GM21447 (cell line): ENCODE results near the gene TMEM187.

Experiments used
- ATAC-seq: cut with Tn5 transposase; IDR thresholded peaks from one replicate; pipeline ENCODE4 v1.9.1; 2021; ENCODE audit not compliant: unreplicated experiment

TMEM187 gene

DNA sequence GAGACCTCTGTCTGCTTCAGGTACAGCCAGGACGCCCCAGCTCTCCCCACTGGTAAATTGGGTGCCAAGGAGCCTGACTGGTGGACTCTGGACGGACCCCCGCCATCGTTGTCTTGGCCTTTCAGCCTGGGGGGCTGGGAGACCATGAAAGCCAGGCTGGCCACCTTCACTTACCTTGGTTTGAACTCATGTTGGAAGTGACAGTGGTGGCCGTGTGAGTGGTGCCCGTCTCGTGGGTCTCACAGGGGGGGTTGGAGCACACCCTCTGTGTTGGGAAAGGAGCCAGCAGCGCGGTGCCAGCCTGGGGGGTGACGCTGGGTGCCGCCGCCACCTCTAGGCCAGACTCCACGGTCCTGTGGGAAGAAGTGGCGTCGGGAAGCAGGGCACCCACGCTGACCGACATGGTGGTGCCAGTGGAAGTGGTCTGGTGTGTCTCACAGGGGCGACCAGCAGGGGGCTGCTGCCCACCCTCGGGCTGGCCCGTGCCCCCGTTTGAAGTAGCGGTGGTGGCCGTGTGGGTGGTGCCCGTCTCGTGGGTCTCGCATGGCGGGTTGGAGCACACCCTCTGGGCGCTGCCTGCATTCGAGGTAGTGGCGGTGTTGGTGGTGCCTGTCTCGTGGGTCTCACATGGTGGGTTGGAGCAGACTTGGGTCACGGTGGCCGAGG, 18.5 kb upstream of the TMEM187 start:
- ATAC-seq = no peak

DNA sequence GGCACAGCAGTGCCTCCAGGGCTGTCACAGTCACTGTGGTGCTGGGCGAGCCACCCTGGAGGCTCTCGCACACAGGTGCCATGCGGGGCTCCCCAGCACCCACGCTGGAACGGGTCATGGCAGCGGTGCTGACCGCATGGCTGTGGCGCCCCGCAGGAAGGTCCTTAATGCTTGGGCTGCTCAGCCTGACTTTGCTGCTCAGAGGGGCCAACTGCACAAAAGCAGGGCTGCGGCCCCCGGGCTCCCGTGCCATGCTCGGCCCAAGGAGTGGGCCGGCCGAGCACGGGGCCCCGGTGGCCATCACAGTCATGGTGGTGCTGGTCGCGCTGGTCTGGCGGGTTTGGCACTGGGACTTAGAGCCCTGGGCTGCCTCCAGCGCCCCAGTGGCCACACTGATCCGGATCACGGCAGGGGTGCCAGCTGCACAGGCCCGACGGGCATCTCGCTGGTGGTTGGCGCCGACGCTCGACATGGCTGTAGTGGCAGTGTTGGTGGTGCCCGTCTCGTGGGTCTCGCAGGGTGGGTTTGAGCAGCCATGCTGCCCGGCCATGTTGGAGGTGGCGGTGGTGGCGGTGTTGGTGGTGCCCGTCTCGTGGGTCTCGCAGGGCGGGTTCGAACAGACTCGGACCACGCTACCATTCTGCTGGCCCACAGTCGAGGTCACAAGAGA, 17.9 kb upstream of the TMEM187 start:
- no peak for ATAC-seq

DNA sequence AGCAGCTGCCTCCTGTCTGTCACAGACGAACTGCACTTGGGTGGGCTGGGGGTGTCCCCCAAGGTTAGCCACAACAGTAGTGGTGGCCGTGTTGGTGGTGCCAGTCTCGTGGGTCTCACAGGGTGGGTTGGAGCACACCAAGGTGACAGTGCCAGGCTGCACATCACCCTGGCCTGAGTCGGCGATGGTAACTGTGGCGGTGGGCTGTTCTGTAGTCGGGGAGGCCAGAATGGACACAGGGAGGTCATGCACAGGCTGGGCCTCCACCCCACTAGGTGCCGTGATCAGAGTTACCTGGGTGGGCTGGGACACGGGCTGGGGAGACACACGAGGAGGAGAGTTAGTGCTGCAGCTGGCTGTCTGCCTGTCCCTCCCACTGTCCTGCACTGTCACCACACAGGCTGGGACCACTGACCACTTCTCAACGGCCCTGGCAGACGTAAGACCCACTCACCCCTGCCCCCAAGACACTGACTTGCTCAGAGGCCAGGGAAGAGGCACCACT, 17.3 kb upstream of the TMEM187 start:
- no peak for ATAC-seq

DNA sequence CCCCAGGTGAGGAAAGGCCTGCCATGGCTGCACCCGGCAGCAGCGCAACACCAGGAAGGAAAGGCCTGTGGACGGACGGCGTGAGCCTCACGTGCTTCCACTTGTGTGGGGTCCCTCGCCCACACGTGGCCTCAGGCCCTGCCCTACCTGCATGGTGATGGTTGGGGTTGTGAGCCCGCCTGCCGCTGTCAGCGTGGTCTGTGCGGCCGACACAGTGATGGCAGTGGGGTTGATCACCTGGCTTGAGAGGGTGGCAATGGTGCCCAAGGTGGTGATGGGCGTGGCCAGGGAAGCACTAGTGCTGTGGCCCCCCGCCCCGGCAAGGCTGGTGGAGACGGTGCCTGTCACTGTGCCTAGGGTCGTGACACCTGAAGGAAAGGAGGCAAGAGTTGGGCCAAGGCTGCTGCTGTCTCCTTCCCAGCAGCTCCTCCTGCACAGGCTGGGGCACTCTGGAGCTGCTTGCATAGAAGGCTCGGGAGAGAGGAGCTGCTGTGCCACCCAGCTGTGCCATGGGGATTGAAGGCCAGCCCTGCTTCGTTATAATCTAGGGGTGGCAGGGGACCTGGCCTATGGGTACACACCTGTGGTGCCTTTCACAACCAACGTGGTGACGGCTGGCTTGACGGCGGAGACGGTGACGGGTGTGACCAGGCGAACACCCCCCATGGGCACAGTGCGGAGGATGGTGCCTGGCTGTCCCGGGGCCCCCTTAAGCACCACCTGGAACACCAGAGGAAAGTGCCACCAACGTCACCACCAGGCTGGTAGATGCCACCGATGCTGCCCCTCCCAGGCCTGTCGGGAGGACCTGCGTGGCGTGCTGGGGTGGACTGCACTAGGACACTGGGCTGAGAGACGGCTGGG, 16.3 kb upstream of the TMEM187 start:
- no peak for ATAC-seq

DNA sequence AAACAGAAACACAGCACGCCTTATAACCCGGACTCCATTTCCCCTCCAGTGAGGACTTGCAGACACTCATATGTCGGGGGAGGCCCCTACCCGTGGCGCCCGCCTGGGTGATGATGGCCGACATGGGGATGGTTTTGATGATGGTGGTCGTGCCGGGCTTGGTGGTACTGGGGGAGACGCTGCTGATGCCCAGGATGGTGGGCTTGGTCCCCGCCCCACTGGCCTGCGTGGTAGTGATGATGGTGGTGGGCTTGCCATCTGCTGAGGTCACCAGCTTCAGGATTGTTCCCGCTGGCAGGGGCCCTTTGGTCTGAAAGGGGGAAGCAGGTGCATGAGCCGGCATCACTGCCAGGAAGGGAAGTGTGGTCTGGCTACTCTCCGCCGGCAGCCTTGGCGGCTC, 15.3 kb upstream of the TMEM187 start:
- no peak for ATAC-seq

DNA sequence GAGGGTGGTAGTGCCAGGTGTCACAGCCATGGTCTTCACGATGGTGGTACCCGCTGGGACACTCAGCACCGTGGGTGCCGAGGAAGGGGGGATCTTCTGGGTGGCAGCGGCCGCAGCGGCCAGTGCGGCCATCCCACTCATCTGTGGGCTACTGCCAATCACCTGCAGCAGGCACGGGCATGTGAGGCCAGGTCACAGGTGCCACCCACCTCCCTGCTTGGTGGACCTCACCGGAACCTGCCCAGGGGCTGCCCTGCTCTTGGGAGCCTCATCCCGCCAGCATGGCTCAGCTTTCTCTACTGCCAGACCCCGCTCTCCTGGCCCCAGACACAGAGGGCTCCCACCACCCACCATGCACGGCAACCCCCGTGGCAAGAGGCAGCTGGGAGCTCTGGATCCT, 13.9 kb upstream of the TMEM187 start:
- no peak for ATAC-seq

DNA sequence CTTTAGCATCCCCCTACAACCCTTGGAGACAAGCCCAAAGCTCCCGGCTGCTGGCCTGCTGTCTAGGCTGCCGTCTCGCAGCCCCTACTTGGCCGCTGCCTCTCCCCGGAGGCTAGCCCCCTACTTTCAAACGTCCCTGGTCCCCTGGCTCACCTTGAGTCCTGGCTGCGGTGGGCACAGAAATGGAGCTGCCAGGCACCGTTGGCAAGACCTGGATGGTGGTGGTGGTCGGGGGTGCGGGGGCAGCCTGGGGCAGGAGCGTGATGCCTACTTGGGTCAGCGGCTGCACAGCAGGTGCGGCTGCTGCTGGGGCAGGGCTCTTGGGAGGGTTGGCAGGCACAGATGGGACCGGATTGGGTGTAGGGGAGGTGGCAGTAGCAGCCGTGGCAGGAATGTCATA, 12.9 kb upstream of the TMEM187 start:
- ATAC-seq = no peak

DNA sequence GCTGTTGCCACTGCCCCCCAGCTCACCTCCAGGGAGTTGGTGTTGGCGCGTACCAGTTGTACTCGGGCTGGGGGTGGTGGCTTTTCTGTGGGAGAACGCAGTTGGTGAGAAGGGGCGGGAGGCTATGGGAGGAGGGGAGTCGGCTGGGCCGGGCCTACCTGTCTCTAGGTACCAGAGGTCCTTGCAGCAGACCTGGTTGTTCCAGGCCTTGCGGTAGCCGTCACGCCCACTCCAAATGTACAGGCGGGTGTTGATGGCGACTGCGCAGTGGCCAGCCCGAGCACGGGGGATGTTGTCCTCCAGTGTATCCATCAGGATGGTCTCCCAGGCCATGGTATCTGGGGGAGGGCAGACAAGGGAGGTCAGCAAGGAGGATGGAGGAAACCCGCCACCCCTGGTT, 12.5 kb upstream of the TMEM187 start:
- ATAC-seq = no peak

DNA sequence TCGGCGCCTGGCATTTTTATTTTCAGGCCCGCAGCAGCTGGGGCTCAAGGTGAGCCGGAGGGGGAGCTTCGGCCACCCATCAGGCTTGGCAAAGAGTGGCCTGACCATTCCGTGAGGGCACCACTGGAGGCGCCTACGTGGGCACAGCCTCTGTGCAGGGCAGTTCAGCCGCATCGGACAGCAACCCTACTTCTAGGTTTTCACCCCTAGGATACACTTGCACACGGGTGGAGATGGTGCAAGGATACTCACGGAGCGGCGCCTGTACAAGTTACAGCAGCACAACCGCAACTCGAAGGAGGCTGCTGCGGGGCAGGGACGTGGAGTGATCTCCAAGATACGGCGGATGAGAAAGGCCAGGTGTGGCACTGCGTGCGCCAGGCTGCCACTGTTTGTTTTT, 11.8 kb upstream of the TMEM187 start:
- ATAC-seq = no peak

DNA sequence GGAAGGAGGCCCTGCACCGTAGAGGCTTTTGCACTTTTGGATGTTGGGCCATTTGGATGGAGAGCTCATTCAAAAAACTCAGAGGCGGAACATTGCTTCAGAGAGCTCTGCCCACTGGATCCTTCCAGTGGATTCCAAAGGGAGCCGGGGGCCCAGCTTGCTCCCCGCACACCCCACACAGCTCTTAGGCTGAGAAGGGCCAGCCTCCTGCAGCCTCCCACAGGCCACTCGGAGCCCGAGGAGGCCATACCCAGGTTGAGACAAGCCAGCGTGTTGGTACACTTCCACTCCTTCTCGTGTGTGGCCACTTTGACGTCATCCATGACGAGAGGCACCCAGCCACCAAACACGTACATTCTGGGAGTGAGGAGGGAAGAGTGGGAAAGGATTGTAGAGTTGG, 11.3 kb upstream of the TMEM187 start:
- no peak for ATAC-seq

DNA sequence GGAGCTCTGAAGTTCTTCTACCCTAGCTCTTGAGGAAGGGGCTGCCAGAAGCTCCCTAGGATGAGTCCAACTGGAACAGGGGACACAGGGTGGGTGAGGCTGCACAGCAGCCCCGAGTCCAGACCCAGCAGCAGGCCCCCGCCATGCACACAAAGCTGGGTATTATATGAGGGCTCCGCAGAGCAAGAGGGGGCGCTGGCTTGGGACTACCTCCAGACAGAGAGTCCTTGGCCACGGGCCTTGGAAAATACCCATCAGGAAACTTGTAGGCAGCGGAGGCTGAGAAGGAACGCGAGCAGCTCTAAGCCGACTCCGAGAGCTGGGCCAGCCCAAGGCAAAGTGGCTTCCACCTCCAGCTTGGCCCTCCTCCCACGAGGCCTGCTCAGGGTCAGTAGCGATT, 9.0 kb upstream of the TMEM187 start:
- ATAC-seq = no peak

DNA sequence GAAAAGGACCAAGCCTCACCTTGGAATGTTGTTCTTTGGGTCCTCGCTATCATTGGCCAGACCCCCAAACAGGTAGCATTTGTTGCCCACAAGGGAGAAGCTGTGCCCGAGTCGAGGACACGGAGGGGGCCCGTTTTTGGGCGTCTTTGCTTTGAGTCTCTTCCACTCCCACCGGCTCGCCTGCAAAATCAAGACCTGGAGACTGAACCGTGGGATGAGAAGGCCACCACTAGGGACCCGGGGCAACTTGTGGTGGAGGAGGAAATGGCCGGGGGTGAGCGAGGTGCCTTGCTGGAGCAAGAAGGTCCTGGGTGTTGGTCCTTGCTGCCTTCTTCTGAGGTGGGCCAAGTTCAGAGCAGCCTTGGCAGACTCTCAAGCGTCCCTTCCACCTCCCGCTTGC, 8.4 kb upstream of the TMEM187 start:
- no peak for ATAC-seq

DNA sequence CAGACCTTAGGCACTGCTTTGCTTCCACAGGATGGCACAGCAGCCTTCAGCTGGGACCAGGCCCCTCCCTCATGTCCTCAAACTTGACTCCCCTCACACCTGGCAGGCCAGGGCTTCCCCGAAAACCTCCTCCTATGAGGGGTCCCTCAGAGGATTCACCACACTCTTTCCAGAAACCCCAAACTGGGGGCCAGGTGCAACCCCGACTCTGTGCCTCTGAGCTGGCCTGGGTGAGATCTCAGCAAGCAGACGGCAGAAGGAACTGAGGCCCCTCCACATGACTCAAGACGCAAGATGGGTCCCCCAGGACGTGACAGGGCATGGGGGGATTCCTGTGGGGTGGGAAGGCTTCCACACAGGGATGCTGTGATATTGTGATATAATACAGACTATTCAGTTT, 7.1 kb upstream of the TMEM187 start:
- no peak for ATAC-seq

DNA sequence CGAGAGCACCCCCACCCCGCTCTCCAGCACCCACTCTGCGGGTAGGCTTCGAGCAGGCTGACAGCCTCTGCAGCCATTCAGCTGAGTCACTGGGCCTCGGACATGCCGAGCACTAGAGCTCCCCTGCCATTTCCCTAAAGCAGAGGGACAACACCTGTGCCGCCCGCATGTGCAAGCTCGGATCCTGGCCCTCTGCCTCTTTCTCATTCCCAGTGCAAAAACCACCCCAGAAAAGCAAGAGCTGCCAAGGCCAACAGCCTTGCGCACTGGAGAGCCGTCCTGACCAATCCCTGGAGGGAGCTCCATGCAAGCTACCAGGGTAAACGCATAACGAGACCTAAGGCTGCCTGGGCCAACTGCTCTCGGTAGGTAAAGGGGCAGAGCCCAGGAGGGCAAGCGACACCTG, 6.3 kb upstream of the TMEM187 start:
- no peak for ATAC-seq

DNA sequence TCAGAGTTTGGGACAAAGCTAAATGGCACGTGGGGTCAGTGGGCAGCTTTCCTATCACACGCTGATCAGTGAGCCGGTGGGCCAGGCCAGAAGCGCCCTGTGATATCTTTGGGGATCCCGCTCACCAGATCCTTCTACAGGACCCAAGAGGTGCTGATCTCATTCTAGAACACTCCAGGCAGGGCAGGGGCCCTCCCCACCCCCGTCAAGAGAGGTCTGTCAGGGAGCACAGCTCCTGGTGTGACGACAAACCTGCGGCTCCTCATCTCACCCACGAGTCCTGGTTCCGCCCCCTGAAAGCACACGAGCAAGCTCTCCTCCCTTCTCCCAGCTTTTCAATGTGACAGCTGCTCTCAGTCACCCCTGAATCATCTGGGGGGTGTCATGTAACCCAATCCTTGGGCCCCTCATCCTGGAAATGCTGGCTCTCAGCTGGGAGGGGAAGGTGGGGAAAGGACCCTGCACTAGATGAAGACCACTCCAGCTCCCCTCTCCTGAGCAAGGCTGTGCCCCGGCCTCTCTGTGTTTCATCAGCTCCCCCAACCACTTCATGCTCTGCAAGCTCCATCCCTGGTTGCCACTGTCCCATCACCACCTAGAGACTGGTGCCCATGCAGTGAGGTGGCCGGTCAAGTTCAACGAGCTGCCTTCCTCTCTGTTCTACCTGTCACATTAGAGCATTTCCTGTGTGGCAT, 5.6 kb upstream of the TMEM187 start:
- no peak for ATAC-seq

DNA sequence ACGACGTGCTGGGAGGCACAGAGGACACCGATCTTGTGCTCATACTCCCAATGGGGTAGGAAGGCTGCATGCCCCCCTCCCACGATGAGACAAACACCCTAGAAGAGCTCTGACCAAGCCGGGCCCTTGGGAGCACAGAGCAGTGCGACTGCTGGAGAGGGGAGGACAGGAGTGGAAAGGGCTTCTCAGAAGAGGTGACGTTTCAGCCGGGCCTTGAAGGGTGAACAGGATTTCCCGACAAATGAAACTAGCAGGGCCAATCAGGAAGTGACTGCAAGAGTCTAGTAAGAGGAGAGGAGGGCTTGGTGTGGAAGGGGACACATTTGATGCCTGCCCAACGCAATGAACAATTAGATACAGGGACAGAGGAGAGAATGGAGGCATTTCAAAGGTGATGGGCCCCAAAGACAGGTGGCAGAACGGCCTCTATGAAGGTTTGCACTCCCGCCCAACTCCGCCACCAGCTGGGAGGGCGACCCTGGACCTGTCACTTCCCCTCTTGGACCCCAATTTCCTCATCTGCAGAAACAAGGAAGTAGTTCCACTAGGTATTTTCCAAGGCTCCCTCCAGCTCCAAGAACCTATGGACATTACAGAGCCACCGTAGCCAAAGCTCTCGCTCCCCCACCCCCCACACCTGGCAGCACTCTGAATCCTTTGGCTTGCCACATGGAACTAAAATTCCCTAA, 4.9 kb upstream of the TMEM187 start:
- no peak for ATAC-seq

DNA sequence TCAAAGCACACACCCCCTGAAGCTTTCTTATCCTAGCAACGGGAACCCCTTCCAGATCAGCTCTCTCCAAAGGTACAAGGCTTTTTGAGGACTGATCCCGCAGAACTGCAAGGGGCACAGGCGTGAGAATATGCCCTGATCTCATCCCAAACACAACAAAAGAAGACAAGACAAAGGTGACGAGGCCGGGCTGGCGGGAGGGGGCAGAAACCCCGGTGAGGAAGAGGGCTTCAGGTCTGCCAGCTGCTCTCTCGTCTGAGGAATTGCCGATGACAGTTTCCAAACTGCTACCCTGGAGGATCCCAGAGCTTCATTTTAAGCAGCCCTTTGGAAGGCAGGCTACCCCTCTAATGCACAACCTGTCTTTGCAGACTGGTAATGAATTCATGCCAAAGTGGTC, 4.3 kb upstream of the TMEM187 start:
- ATAC-seq = no peak

DNA sequence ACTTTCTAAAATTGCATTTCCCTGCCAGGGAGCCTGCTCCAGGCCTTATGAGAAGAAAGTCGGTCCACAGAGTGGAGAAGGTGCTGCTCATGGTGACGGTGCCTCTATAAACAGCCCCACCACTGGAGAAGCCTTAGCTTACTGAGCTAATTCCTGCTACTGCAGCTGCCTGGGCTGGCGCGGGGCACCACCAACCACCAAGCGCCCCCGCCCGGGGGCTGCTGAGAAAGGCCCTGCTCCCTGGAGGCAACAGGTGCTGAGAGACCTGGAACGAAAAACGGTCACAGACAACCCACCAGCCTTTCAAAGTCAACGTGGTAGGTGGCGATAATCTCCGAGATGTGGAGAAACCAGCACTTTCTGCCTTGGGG, 3.8 kb upstream of the TMEM187 start:
- ATAC-seq = no peak

DNA sequence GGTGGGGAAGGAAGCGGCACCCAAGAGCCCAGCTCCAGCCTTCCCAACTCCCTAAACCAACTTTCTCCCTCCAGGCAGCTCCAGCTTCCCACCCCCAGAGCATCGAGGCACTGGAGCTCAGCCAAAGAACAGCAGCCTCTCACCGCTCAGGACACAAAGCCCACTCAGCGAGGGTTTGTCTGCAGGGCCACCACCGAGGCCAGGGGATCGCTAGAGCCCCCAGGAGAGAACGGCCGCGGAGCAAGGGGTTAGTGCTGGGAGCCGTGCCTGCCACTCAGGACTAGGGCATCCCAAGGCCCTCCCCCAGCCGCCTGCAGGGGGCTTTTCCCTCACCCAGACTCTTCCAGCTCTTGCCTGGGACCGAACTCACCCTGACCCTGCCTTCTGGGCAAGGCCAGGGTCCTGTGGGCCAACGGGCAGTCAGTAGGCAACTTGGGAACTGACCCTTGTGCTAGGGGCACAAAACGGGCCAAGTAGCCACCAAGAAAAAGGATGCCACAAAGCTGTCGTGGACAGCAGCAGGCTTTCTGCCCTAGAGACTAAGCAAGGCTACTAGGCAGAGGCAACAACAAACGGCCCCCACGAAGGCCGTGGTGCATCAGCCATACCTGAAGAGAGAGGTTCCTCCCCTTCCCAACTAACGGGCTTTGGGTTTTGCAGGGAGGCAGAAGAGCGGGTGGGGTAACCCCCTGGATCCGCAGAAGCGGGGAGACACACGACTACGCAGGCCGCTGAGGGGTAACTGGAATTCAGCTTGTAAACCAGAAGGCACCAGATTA, 3.2 kb upstream of the TMEM187 start:
- no peak for ATAC-seq

DNA sequence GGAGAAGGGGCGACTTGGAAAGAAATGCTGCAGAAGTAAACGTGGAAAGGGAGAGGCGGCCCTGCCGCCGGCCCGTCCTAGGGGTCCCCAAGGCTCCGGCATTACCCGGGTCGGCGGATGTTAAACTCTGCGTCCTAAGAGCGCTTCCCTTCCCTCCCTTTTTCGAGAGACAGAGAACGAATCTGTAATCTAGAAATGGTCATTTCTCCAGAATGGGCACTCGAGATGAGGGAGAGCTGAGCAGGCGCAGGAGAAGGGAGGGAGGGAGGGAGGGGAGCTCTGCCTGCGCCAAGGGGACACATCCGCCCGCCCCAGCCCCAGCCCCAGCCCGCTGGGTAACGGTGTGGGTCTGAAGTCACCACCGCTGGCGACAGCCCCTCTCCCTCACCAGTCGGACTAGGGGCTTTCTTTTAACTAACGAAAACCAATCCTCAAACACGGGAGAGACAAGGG, 2.6 kb upstream of the TMEM187 start:
- no peak for ATAC-seq
